Kidney (tissue), 14 donors: ENCODE data around the gene ZBTB22. TPM values are rescaled to one million over a fixed set of nuclear protein-coding genes. Genes with fewer than 3 reads are reported as not detected.
"Not testable (repeated sequence)": the region's sequence is repeated elsewhere in the genome, so short reads cannot be mapped to it uniquely, and the experiment has no call there.

Source experiments
- DNase-seq, 5 donors: peaks; one replicate each; pipeline ENCODE4 v3.0.0-alpha.2; 2013 to 2020
- FAIRE-seq: peaks from 2 replicates; lab custom pipeline; 2012; peaks lifted over from hg19 to GRCh38; lab: Jason Lieb, UNC
- H3K27ac ChIP-seq, 2 donors: one replicate each; pipeline ENCODE4 v1.7.0; 2013; ENCODE audit warnings: low read depth in 2 of 2, low read length in 2 of 2, inconsistent platforms in 1 of 2
- H3K27me3 ChIP-seq: one replicate; pipeline ENCODE4 v1.7.1; 2013; ENCODE audit warnings: low read length, inconsistent platforms; ENCODE audit not compliant: control insufficient read depth, insufficient read depth
- H3K36me3 ChIP-seq, 3 donors: one replicate each; pipeline versions ENCODE4 v1.7.0 to v1.7.1; 2013; ENCODE audit warnings: low read length in 3 of 3, control low read depth in 1 of 3, inconsistent platforms in 1 of 3; ENCODE audit not compliant: insufficient read depth in 3 of 3, control insufficient read depth in 2 of 3
- H3K4me1 ChIP-seq, 3 donors: one replicate each; pipeline versions ENCODE4 v1.7.0 to v1.7.1; 2013; ENCODE audit warnings: low read length in 3 of 3, inconsistent platforms in 1 of 3, low read depth in 1 of 3; ENCODE audit not compliant: control insufficient read depth in 2 of 3, insufficient read depth in 2 of 3
- H3K4me3 ChIP-seq, 3 donors: one replicate each; pipeline versions ENCODE4 v1.7.0 to v1.8.1; 2013; ENCODE audit warnings: low read length in 3 of 3, control low read depth in 1 of 3, inconsistent platforms in 1 of 3
- H3K9ac ChIP-seq, 3 donors: one replicate each; pipeline versions ENCODE4 v1.7.0 to v1.7.1; 2013; ENCODE audit warnings: low read length in 3 of 3, control low read depth in 1 of 3, inconsistent platforms in 1 of 3
- H3K9me3 ChIP-seq, 3 donors: one replicate each; pipeline versions ENCODE4 v1.7.0 to v1.7.1; 2013; ENCODE audit warnings: low read length in 3 of 3, control low read depth in 1 of 3, inconsistent platforms in 1 of 3; ENCODE audit not compliant: control insufficient read depth in 2 of 3, insufficient read depth in 1 of 3
- intact Hi-C: fragments of 100-400 bp; cut with DNase I; formaldehyde crosslinking; loops from one replicate; pipeline ENCODE4 v1.11.1; 2022
- polyA plus RNA-seq: library from polyadenylated mRNA; stranded (reverse); fragments of 350-450 nt; fragmentation: Illumina TruSeq; extraction: RNeasy Lipid Tissue Mini Kit (QIAGEN cat#74804); gene quantifications from one replicate; pipeline ENCODE4 v1.2.3, GENCODE V29; 2014; ENCODE audit warnings: low read depth, low replicate concordance; ENCODE audit not compliant: insufficient read depth
- total RNA-seq: library from RNA; stranded (reverse); fragmentation: NEBNext Ultra II Directional; extraction: Animal tissue kit (Norgen Biotek cat#: 25700); gene quantifications from one replicate; pipeline ENCODE4 v1.2.1, GENCODE V29; 2021
- TF ChIP-seq, protein P1 (sequence below): IDR thresholded peaks from 3 replicates; pipeline ENCODE4 v1.5.1; 2012; ENCODE audit warnings: mild to moderate bottlenecking, moderate library complexity, borderline replicate concordance; ENCODE audit not compliant: insufficient read depth; ENCODE audit errors: extremely low read depth
- donor health status: control.
- donor health status: control.
- donor health status: control.
- donor health status: control.
- donor health status: control.
- donor health status: DM: yes; HTN: yes; CAD: no.
- donor health status: Normal renal cell carcinoma (clear cell type).

The ZBTB22 gene
- total and polyA plus RNA-seq, 2 donors from 2014 or later, result 16.3 to 22.9 TPM

DNA sequence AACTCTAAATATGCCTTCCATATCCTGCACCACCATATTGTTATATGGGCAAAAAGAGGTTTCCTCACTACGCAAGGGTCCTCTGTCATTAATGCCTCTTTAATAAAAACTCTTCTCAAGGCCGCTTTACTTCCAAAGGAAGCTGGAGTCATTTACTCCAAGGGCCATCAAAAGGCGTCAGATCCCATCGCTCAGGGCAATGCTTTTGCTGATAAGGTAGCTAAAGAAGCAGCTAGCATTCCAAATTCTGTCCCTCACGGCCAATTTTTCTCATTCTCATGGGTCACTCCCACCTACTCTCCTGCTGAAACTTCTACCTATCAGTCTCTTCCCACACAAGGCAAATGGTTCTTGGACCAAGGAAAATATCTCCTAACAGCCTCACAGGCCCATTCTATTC, 30.3 kb upstream of the ZBTB22 start:
- no peak for DNase-seq
- no peaks in the 10 kb centered on the region for H3K27me3 ChIP-seq
- no peaks in the 10 kb centered on the region for H3K9me3 ChIP-seq
- no peaks in the 10 kb centered on the region for H3K36me3 ChIP-seq
- peaks cover 0 to 4% (median 0%) of the 10 kb centered on the region in 3 donors for H3K4me1 ChIP-seq
- no peak overlapping the region for H3K4me3 ChIP-seq
- FAIRE-seq, result no peak
- no peak overlapping the region for H3K27ac ChIP-seq
- H3K9ac ChIP-seq, result no peak overlapping the region
- TF ChIP-seq, protein P1, sequence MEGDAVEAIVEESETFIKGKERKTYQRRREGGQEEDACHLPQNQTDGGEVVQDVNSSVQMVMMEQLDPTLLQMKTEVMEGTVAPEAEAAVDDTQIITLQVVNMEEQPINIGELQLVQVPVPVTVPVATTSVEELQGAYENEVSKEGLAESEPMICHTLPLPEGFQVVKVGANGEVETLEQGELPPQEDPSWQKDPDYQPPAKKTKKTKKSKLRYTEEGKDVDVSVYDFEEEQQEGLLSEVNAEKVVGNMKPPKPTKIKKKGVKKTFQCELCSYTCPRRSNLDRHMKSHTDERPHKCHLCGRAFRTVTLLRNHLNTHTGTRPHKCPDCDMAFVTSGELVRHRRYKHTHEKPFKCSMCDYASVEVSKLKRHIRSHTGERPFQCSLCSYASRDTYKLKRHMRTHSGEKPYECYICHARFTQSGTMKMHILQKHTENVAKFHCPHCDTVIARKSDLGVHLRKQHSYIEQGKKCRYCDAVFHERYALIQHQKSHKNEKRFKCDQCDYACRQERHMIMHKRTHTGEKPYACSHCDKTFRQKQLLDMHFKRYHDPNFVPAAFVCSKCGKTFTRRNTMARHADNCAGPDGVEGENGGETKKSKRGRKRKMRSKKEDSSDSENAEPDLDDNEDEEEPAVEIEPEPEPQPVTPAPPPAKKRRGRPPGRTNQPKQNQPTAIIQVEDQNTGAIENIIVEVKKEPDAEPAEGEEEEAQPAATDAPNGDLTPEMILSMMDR, result no peak
- intact Hi-C loops, result no loop called here

DNA sequence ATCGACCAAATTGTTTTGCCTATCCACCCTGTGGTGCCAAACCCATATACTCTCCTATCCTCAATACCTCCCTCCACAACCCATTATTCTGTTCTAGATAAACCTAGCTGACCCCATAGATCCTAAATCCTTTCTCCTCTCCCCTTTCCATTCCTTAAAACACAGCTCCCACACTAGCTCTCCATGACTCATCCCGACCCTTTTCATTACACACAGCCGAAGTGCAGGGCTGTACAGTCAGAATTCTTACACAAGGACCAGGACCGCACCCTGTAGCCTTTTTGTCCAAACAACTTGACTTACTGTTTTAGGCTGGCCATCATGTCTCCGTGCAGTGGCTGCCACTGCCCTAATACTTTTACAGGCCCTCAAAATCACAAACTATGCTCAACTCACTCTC, 29.4 kb upstream of the ZBTB22 start:
- H3K36me3 ChIP-seq, FAIRE-seq, DNase-seq, H3K4me3 ChIP-seq, H3K9ac ChIP-seq, H3K4me1 ChIP-seq, H3K27me3 ChIP-seq, H3K9me3 ChIP-seq, H3K27ac ChIP-seq, intact Hi-C loops: not testable (repeated sequence)

DNA sequence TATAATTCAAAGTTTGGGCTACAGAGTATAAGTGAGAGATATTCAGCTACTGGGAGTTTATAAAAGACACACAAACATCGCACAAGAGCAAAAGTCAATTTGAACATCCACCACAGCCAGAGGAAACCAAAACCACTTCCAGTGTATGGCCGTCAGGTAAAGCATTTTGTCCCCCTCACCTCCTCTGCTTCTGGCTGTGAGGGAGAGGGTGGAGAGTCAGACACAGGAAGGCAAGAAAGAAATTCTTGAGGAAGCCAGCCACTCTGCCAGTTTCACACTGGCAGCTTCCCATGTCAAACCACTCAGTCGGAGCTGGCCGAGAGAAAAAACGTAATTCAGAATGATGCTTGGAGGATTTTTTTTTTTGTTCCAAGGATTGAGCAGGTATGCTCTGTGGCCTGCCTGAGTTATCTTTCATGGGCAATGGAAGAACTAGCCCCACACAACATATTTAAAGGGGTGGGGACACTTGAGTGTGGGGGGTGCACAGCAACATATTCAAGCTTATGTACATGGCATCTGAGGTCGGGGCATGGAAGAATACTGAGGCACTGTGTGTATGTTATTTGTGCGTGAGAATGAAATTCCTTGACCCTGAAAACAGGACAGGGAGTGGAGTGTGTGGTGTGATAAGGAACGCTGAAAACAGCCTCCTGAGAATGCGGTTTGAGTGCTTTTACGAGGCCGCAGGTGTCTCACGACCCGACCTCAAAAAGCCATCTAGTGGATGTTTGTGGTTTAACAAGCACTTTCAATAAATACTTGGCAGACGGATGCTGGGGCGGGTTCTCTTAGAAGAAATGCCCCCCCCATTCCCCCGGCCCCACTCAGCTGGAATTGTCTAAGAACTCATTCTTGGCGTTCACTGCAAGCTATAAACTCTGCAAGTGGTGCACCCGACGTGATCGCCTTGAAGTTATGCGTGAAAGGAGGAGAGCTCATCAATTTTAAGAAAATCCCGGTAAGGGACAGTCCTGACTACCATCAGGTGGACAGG, 27.5 kb upstream of the ZBTB22 start:
- H3K4me1 ChIP-seq, result peaks cover 0 to 4% (median 0%) of the 10 kb centered on the region in 3 donors
- TF ChIP-seq, protein P1, result peak; percentile 66
- no peaks in the 10 kb centered on the region for H3K36me3 ChIP-seq
- FAIRE-seq, result no peak
- no peaks in the 10 kb centered on the region for H3K27me3 ChIP-seq
- H3K27ac ChIP-seq, result peak overlapping the region in 1 of 2 donors; percentile 36
- peak overlapping the region in 1 of 3 donors; percentile 51 for H3K9ac ChIP-seq
- DNase-seq, result peak in 4 of 5 donors; percentile 42 to 89 (median 71)
- H3K4me3 ChIP-seq, result peak overlapping the region in 1 of 3 donors; percentile 29
- intact Hi-C loops, result no loop called here
- H3K9me3 ChIP-seq, result no peaks in the 10 kb centered on the region

DNA sequence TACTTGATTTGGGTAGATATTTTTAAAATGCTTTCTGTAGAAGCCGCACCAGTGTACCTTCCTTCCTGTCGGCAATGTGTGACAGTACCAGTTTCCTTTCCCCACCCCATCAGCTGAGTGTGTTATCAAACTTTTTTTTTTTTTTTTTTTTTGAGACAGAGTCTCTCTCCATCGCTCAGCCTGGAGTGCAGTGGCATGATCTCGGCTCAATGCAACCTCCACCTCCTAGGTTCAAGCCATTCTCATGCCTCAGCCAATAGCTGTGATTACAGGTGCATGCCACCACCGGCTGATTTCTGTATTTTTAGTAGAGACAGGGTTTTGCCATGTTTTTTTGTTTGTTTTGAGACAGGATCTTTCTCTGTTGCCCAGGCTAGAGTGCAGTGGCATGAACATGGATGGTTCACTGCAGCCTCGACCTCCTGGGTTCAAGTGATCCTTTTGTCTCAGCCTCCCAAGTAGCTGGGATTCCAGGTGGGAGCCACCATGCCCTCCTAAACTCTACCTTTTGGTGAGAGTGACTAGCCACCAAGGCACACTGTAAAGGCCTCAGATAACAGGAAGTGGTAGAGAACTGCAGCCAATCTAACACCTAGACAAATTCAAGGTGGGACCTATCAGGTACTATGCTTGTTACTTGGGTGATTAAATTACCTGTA, 26.5 kb upstream of the ZBTB22 start:
- H3K27me3 ChIP-seq, result no peaks in the 10 kb centered on the region
- TF ChIP-seq, protein P1, result no peak
- H3K9ac ChIP-seq, result no peak overlapping the region
- H3K4me1 ChIP-seq, result peaks cover 0 to 4% (median 0%) of the 10 kb centered on the region in 3 donors
- intact Hi-C loops, result no loop called here
- FAIRE-seq, result no peak
- no peaks in the 10 kb centered on the region for H3K9me3 ChIP-seq
- no peaks in the 10 kb centered on the region for H3K36me3 ChIP-seq
- H3K4me3 ChIP-seq, result no peak overlapping the region
- DNase-seq, result no peak
- H3K27ac ChIP-seq, result no peak overlapping the region

DNA sequence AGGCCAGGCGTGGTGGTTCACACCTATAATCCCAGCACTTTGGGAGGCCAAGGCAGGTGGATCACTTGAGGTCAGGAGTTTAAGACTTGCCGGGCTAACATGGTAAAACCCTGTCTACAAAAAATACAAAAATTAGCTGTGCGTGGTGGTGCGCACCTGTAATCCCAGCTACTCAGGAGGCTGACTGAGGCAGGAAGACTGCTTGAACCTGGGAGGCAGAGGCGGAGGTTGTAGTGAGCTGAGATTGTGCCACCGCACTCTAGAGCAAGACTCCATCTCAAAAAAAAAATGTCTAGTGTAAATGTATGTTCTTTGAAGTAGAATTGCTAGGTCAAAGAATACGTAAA, 26.0 kb upstream of the ZBTB22 start:
- H3K27me3 ChIP-seq, intact Hi-C loops, FAIRE-seq, H3K9me3 ChIP-seq, H3K27ac ChIP-seq, H3K9ac ChIP-seq, H3K36me3 ChIP-seq, H3K4me3 ChIP-seq, H3K4me1 ChIP-seq, DNase-seq: not testable (repeated sequence)
